ENCODE results near the gene CCDC134.
A peak's percentile ranks its signal among the peaks of the same experiment; 100 is the strongest.

CCDC134 gene

GRCh38 chr22:41822317-41823057 lies 22.0 kb downstream of the CCDC134 start:
- Histone ChIP-seq H3K9me3 (replicated peaks in 1 of 2; ENCODE audit: control insufficient read depth in 2 of 2, insufficient read depth in 1 of 2, low read depth in 1 of 2, low read length in 2 of 2) (no peaks in the 10 kb centered on the region), H3K18ac (ENCODE audit: low read length) (no peak overlapping the region), H3K27ac (replicated peaks; ENCODE audit: low read length) (no peak overlapping the region), H2AK5ac (ENCODE audit: low read depth, low read length) (no peak overlapping the region), H2BK12ac (ENCODE audit: low read length) (no peak overlapping the region), H3K14ac (ENCODE audit: low read length) (no peak overlapping the region), H3K4ac (ENCODE audit: low read length) (no peak overlapping the region), H3K27me3 (ENCODE audit: control insufficient read depth in 3 of 3, insufficient read depth in 3 of 3, low read depth in 1 of 3, low read length in 3 of 3) (no peaks in the 10 kb centered on the region), H3K4me3 (ENCODE audit: low read length in 2 of 2) (no peak overlapping the region), H3K23ac (ENCODE audit: low read depth, low read length, poor library complexity) (no peak overlapping the region), H3K79me1 (ENCODE audit: low read depth, low read length) (no peaks in the 10 kb centered on the region), H3K36me3 (replicated peaks in 1 of 2; ENCODE audit: control insufficient read depth in 2 of 2, insufficient read depth in 2 of 2, low read length in 2 of 2) (peaks cover 11 to 49% of the 10 kb centered on the region in 2 donors), H2BK15ac (ENCODE audit: low read length) (no peak overlapping the region), H3K4me2 (ENCODE audit: insufficient read depth, low read length, poor library complexity, severe bottlenecking) (no peak overlapping the region), H2BK5ac (ENCODE audit: low read length) (no peak overlapping the region), H2AFZ (ENCODE audit: low read length) (no peak overlapping the region), H3K4me1 (ENCODE audit: control insufficient read depth in 2 of 2, insufficient read depth in 1 of 2, low read depth in 1 of 2, low read length in 2 of 2) (peaks cover 17 to 32% of the 10 kb centered on the region in 2 donors), H3K9ac (ENCODE audit: low read depth, low read length, poor library complexity) (no peak overlapping the region), H4K91ac (ENCODE audit: low read depth, low read length, poor library complexity) (no peak overlapping the region), H4K8ac (ENCODE audit: low read depth, low read length) (no peak overlapping the region), H2BK120ac (ENCODE audit: low read depth, low read length) (no peak overlapping the region)
- no peak for DNase-seq (ENCODE audit: low spot score)
- no CpG with 5 or more reads among the region's 3 CpGs for WGBS, 2 donors (ENCODE audit: extremely low coverage in 2 of 2, insufficient read length in 2 of 2, insufficient replicate concordance in 1 of 2)

GRCh38 chr22:41823797-41824196 lies 23.3 kb downstream of the CCDC134 start:
- no peak overlapping the region for H3K4me3 ChIP-seq (ENCODE audit: low read length in 2 of 2)
- H3K27me3 ChIP-seq (ENCODE audit: control insufficient read depth in 3 of 3, insufficient read depth in 3 of 3, low read depth in 1 of 3, low read length in 3 of 3), result no peaks in the 10 kb centered on the region
- H3K4me2 ChIP-seq (ENCODE audit: insufficient read depth, low read length, poor library complexity, severe bottlenecking), result no peak overlapping the region
- no peak for DNase-seq (ENCODE audit: low spot score)
- no peaks in the 10 kb centered on the region for H3K79me1 ChIP-seq (ENCODE audit: low read depth, low read length)
- H3K23ac ChIP-seq (ENCODE audit: low read depth, low read length, poor library complexity), result peak overlapping the region; percentile 66
- no peak overlapping the region for H2BK120ac ChIP-seq (ENCODE audit: low read depth, low read length)
- no peak overlapping the region for H3K14ac ChIP-seq (ENCODE audit: low read length)
- no peak overlapping the region for H3K27ac ChIP-seq (replicated peaks; ENCODE audit: low read length)
- H4K8ac ChIP-seq (ENCODE audit: low read depth, low read length), result no peak overlapping the region
- H3K4ac ChIP-seq (ENCODE audit: low read length), result no peak overlapping the region
- H2BK5ac ChIP-seq (ENCODE audit: low read length), result no peak overlapping the region
- H3K9ac ChIP-seq (ENCODE audit: low read depth, low read length, poor library complexity), result no peak overlapping the region
- no peak overlapping the region for H4K91ac ChIP-seq (ENCODE audit: low read depth, low read length, poor library complexity)
- H2AK5ac ChIP-seq (ENCODE audit: low read depth, low read length), result peak overlapping the region; percentile 39
- no peaks in the 10 kb centered on the region for H3K9me3 ChIP-seq (replicated peaks in 1 of 2; ENCODE audit: control insufficient read depth in 2 of 2, insufficient read depth in 1 of 2, low read depth in 1 of 2, low read length in 2 of 2)
- WGBS, 2 donors (ENCODE audit: extremely low coverage in 2 of 2, insufficient read length in 2 of 2, insufficient replicate concordance in 1 of 2), result no CpG with 5 or more reads among the region's 6 CpGs
- no peak overlapping the region for H2AFZ ChIP-seq (ENCODE audit: low read length)
- H2BK15ac ChIP-seq (ENCODE audit: low read length), result no peak overlapping the region
- H2BK12ac ChIP-seq (ENCODE audit: low read length), result no peak overlapping the region
- H3K36me3 ChIP-seq (replicated peaks in 1 of 2; ENCODE audit: control insufficient read depth in 2 of 2, insufficient read depth in 2 of 2, low read length in 2 of 2), result peaks cover 11 to 43% of the 10 kb centered on the region in 2 donors
- H3K4me1 ChIP-seq (ENCODE audit: control insufficient read depth in 2 of 2, insufficient read depth in 1 of 2, low read depth in 1 of 2, low read length in 2 of 2), result peaks cover 24 to 32% of the 10 kb centered on the region in 2 donors
- H3K18ac ChIP-seq (ENCODE audit: low read length), result peak overlapping the region; percentile 29

- Histone ChIP-seq H2BK5ac (ENCODE audit: low read length) (peak overlapping the region; percentile 8), H3K9ac (ENCODE audit: low read depth, low read length, poor library complexity) (no peak overlapping the region), H3K36me3 (replicated peaks in 1 of 2; ENCODE audit: control insufficient read depth in 2 of 2, insufficient read depth in 2 of 2, low read length in 2 of 2) (peaks cover 7 to 38% of the 10 kb centered on the region in 2 donors), H3K4me2 (ENCODE audit: insufficient read depth, low read length, poor library complexity, severe bottlenecking) (no peak overlapping the region), H2BK120ac (ENCODE audit: low read depth, low read length) (no peak overlapping the region), H2AK5ac (ENCODE audit: low read depth, low read length) (peak overlapping the region; percentile 70), H3K18ac (ENCODE audit: low read length) (no peak overlapping the region), H3K4me3 (ENCODE audit: low read length in 2 of 2) (no peak overlapping the region), H4K8ac (ENCODE audit: low read depth, low read length) (no peak overlapping the region), H3K27ac (replicated peaks; ENCODE audit: low read length) (no peak overlapping the region), H3K79me1 (ENCODE audit: low read depth, low read length) (no peaks in the 10 kb centered on the region), H2AFZ (ENCODE audit: low read length) (no peak overlapping the region), H3K9me3 (replicated peaks in 1 of 2; ENCODE audit: control insufficient read depth in 2 of 2, insufficient read depth in 1 of 2, low read depth in 1 of 2, low read length in 2 of 2) (no peaks in the 10 kb centered on the region), H3K23ac (ENCODE audit: low read depth, low read length, poor library complexity) (no peak overlapping the region), H3K4me1 (ENCODE audit: control insufficient read depth in 2 of 2, insufficient read depth in 1 of 2, low read depth in 1 of 2, low read length in 2 of 2) (peaks cover 24 to 32% of the 10 kb centered on the region in 2 donors), H2BK15ac (ENCODE audit: low read length) (no peak overlapping the region), H3K4ac (ENCODE audit: low read length) (no peak overlapping the region), H2BK12ac (ENCODE audit: low read length) (no peak overlapping the region), H3K14ac (ENCODE audit: low read length) (no peak overlapping the region), H4K91ac (ENCODE audit: low read depth, low read length, poor library complexity) (no peak overlapping the region), H3K27me3 (ENCODE audit: control insufficient read depth in 3 of 3, insufficient read depth in 3 of 3, low read depth in 1 of 3, low read length in 3 of 3) (no peaks in the 10 kb centered on the region)
- WGBS, 2 donors (ENCODE audit: extremely low coverage in 2 of 2, insufficient read length in 2 of 2, insufficient replicate concordance in 1 of 2), result no CpG with 5 or more reads among the region's 7 CpGs
- no peak for DNase-seq (ENCODE audit: low spot score)
Observed at GRCh38 chr22:41825376-41825775, 24.9 kb downstream of the CCDC134 start.

- H3K14ac ChIP-seq (ENCODE audit: low read length), result no peak overlapping the region
- H2AK5ac ChIP-seq (ENCODE audit: low read depth, low read length), result peak overlapping the region; percentile 53
- H3K4me2 ChIP-seq (ENCODE audit: insufficient read depth, low read length, poor library complexity, severe bottlenecking), result no peak overlapping the region
- H3K36me3 ChIP-seq (replicated peaks in 1 of 2; ENCODE audit: control insufficient read depth in 2 of 2, insufficient read depth in 2 of 2, low read length in 2 of 2), result peaks cover 4 to 39% of the 10 kb centered on the region in 2 donors
- H3K4me3 ChIP-seq (ENCODE audit: low read length in 2 of 2), result no peak overlapping the region
- H2BK15ac ChIP-seq (ENCODE audit: low read length), result no peak overlapping the region
- H3K4ac ChIP-seq (ENCODE audit: low read length), result no peak overlapping the region
- no peaks in the 10 kb centered on the region for H3K79me1 ChIP-seq (ENCODE audit: low read depth, low read length)
- no peak overlapping the region for H3K27ac ChIP-seq (replicated peaks; ENCODE audit: low read length)
- peak overlapping the region; percentile 8 for H2BK5ac ChIP-seq (ENCODE audit: low read length)
- DNase-seq (ENCODE audit: low spot score), result no peak
- no peak overlapping the region for H2BK120ac ChIP-seq (ENCODE audit: low read depth, low read length)
- H3K23ac ChIP-seq (ENCODE audit: low read depth, low read length, poor library complexity), result no peak overlapping the region
- H3K18ac ChIP-seq (ENCODE audit: low read length), result peak overlapping the region; percentile 1
- peaks cover 21 to 28% of the 10 kb centered on the region in 2 donors for H3K4me1 ChIP-seq (ENCODE audit: control insufficient read depth in 2 of 2, insufficient read depth in 1 of 2, low read depth in 1 of 2, low read length in 2 of 2)
- no peak overlapping the region for H4K8ac ChIP-seq (ENCODE audit: low read depth, low read length)
- no peak overlapping the region for H2BK12ac ChIP-seq (ENCODE audit: low read length)
- H2AFZ ChIP-seq (ENCODE audit: low read length), result no peak overlapping the region
- no peak overlapping the region for H4K91ac ChIP-seq (ENCODE audit: low read depth, low read length, poor library complexity)
- no peaks in the 10 kb centered on the region for H3K9me3 ChIP-seq (replicated peaks in 1 of 2; ENCODE audit: control insufficient read depth in 2 of 2, insufficient read depth in 1 of 2, low read depth in 1 of 2, low read length in 2 of 2)
- H3K27me3 ChIP-seq (ENCODE audit: control insufficient read depth in 3 of 3, insufficient read depth in 3 of 3, low read depth in 1 of 3, low read length in 3 of 3), result no peaks in the 10 kb centered on the region
- peak overlapping the region; percentile 7 for H3K9ac ChIP-seq (ENCODE audit: low read depth, low read length, poor library complexity)
- no CpG with 5 or more reads among the region's 3 CpGs for WGBS, 2 donors (ENCODE audit: extremely low coverage in 2 of 2, insufficient read length in 2 of 2, insufficient replicate concordance in 1 of 2)
Observed at GRCh38 chr22:41826021-41826420, 25.5 kb downstream of the CCDC134 start.
